Transverse colon (tissue), 4 donors: ENCODE measurements around the gene XCL1.

Source experiments
- POLR2AphosphoS5 ChIP-seq, 3 donors: sonication (generic); formaldehyde crosslinking; IDR thresholded peaks; one replicate each; pipeline ENCODE4 v1.6.1; 2016; ENCODE audit warnings: antibody characterized with exemption in 3 of 3
- TF ChIP-seq, protein P1 (sequence below), 5 experiments: fragments of 200-600 bp in 3 of 5; fragments of 450-650 bp in 2 of 5; sonication (generic) in 3 of 5; IDR thresholded peaks; 1 replicate in 2 of 5; 2 replicates in 3 of 5; pipeline ENCODE4 v1.5.1; 2016 to 2017; ENCODE audit warnings: antibody characterized with exemption in 5 of 5, inconsistent platforms in 3 of 5, mild to moderate bottlenecking in 2 of 5, moderate library complexity in 1 of 5

DNA sequence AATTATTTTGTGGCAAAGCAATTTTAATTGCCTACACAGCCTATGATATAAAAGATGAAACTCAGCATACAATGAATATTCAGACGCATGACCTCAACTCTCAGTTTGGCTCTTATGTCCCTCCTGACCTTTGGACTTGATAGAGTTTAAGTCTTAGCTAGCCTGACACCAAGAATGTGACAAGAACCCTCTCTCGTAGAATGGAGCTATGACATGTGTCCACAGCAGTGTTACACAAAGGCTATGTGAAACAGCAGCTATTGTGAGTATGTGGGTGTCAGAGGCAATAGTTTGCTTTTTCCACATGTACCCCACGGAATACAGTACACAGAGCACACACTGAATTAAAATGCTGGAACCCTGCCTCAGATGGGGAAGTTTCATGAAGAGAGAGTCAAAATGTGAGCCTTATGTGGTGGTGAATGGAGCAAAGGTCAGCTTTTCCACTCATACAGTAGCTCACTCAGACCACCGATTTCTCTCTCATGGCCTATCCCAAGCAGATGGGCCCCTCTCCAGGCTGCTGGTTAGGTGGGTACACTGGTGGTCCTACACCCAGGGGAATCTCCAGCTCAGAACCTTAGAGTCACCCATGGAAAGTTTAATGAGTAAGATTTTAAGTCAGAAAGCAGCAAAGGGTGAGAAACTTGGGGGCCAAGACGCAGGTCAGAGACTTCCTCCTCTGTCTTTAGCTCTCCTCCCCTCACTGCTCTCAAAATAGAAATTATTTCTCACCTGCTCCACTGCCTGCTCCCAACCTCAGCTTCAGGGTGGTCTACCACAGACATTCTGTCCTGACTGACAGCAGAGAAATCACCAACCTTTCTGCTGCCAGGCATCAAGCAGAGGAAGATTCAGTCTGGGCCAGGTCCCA is 22.5 kb upstream of the XCL1 start:
- TF ChIP-seq, protein P1, sequence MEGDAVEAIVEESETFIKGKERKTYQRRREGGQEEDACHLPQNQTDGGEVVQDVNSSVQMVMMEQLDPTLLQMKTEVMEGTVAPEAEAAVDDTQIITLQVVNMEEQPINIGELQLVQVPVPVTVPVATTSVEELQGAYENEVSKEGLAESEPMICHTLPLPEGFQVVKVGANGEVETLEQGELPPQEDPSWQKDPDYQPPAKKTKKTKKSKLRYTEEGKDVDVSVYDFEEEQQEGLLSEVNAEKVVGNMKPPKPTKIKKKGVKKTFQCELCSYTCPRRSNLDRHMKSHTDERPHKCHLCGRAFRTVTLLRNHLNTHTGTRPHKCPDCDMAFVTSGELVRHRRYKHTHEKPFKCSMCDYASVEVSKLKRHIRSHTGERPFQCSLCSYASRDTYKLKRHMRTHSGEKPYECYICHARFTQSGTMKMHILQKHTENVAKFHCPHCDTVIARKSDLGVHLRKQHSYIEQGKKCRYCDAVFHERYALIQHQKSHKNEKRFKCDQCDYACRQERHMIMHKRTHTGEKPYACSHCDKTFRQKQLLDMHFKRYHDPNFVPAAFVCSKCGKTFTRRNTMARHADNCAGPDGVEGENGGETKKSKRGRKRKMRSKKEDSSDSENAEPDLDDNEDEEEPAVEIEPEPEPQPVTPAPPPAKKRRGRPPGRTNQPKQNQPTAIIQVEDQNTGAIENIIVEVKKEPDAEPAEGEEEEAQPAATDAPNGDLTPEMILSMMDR (IDR thresholded peaks at IDR 0.05), result no peak
- no peak for TF ChIP-seq POLR2AphosphoS5 (IDR thresholded peaks at IDR 0.05)
